Stimulated activated CD8-positive, alpha-beta memory T cell treated with anti-CD3 and anti-CD28 coated beads, Interleukin-12 subunit alpha, Interleukin-12 subunit beta, amount 100 ng/mL, for 24 hours (primary cell): ENCODE measurements around the gene CKAP2L.
"Not testable (repeated sequence)": the region's sequence is repeated elsewhere in the genome, so short reads cannot be mapped to it uniquely, and the experiment has no call there.

ENCODE experiments used
- DNase-seq: peaks from one replicate; pipeline ENCODE4 v3.0.0-alpha.2; 2020; ENCODE audit errors: extremely low read depth

CKAP2L gene

DNA sequence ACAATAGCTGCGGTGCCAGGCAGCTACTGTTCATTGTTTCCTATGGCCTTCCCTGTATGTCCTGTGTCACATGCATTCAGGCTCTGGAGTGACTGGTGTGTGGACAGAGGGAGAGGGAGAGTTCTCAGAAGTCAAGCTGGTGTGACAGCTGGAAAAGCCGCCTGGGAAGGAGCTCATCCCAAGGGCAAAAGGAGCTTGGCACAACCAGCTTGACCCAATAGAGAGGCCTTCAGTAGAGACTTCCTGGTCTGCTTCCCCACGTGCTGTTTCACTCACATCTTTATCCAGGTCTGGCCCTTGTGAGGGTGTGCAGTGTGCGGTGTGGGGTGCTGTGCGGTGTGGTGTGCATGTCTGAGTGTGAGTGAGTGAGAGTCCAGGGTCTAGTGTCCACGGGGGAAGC lies 54.7 kb downstream of the CKAP2L start:
- no peak for DNase-seq

GRCh38 chr2:112708968-112709367 lies 55.4 kb downstream of the CKAP2L start:
- DNase-seq: no peak

- DNase-seq: not testable (repeated sequence)
Measured at GRCh38 chr2:112706947-112707346, 57.5 kb downstream of the CKAP2L start.

DNA sequence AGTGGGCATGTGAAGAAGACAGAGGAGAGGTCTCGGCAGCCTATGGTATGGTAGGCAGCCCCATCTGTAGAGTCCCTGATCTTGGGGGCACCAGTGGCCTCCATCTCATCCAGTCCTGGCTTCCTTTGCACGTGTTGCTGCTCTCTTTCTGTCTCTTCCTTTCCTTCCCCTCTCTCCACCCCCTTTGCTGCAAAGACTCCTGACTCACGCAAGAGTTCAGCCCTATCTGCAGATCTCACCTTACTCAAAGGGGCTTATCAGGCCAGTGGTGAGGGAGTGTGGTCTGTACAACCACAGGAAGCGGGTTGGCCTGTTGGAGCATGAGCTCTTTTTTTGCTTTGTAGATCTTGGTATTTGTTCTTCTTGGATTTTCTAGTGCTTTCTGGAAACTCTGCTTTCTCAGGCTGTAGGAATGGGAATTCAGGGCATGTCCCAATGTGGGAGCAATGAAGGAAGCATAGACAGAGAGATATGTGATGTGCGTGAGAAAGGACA lies 58.2 kb downstream of the CKAP2L start:
- peak; percentile 23 for DNase-seq

DNA sequence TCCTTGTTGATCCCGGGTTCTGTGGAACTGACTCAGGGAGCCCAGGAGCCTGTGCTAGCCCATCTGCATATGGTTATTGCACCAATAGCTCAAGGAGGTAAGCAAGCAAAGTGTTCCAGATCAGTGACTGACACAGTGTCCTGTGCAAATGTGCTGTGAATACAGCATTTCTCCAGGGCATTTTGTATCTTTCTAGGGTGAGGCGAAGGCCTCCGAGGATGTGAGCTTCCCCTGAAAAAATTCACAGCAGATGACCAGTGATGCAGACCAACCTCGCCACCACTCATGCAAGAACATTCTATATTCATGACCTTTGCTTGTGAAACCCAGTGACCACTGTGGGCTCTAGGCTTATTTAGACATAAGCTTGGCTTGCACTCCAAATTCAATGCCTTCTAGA lies 58.8 kb downstream of the CKAP2L start:
- no peak for DNase-seq

DNA sequence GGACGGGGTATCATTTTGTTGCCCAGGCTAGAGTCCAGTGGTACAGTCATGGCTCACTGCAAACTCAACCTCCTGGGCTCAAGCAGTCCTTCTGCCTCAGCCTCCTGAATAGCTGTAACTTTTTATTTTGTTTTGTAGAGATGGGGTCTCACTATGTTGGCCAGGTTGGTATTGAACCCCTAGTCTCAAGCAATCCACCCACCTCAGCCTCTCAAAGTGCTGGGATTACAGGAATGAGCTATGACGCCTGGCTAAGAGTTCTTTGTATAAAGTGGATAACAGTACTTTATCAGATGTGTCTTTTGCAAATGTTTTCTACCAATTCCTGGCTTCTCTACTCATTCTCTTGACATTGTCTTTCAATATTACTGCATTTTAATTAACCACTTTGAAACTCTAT lies 60.7 kb downstream of the CKAP2L start:
- DNase-seq: no peak

- no peak for DNase-seq
Measured at GRCh38 chr2:112701052-112701451, 63.4 kb downstream of the CKAP2L start.

DNA sequence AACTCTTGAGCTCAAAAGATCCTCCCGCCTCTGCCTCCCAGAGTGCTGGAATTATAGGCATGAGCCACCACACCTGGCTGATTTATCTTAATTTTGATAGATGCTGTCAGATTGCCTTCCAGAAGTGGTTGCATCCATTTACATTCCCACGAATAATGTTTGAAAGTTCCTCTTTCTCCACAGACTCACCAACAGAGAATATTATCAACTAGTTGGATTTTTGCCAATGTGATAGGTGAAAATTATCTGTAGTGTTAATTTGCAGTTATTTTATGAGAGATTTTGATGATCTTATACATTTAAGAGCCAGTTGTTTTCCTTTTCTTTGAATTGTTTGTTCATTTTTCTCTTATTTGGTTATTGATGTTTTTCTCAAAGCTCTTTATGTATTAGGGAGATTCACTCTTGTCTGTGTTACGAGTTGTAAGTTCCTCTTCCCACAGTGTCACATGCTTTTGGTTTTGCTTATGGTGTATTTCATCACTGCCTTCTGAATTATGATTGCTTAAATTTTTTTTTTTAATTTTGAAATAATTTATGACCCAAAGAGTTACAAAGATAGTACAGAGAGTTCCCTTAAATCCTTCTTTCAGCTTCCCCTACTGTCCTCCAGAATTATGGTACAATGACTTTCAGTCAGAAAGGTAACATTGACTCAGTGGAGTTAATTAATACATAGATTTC lies 64.3 kb downstream of the CKAP2L start:
- no peak for DNase-seq

DNA sequence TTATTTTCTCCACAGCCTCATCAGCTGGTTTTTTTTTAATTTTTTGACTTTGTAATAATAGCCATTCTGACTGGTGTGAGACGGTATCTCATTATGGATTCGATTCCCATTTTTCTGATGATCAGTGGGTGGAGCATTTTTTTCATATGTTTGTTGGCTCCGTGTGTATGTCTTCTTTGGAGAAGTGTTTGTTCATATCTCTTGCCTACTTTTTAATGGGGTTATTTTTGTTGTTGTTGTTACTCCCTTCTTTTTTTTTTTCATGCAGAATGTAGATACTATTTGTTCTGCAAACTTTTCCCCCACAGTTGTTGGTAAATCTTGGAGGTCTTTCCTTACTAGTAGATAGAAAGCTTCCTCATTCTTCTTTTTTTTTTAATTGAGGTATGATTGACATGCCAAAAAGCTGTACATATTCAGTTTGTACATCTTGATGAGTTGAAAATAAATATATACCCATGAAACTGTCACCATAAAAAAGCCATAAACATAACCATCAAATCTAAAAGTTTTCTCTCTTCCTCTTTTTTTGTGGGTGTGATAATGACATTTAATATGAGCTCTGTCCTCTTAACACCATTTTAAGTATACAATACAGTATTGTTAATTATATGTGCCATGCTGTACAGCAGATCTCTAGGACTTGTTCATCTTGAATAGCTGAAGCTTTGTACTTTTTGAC lies 65.4 kb downstream of the CKAP2L start:
- DNase-seq: no peak

- no peak for DNase-seq
Measured at GRCh38 chr2:112694182-112694581, 70.2 kb downstream of the CKAP2L start.

GRCh38 chr2:112693596-112693995 lies 70.8 kb downstream of the CKAP2L start:
- DNase-seq: no peak

GRCh38 chr2:112692918-112693317 lies 71.5 kb downstream of the CKAP2L start:
- DNase-seq: peak; percentile 9

- peak; percentile 8 for DNase-seq
Measured at GRCh38 chr2:112692495-112692911, 71.9 kb downstream of the CKAP2L start.

- no peak for DNase-seq
Measured at GRCh38 chr2:112691881-112692281, 72.5 kb downstream of the CKAP2L start.

GRCh38 chr2:112690853-112691401 lies 73.5 kb downstream of the CKAP2L start:
- DNase-seq: peak; percentile 19

DNA sequence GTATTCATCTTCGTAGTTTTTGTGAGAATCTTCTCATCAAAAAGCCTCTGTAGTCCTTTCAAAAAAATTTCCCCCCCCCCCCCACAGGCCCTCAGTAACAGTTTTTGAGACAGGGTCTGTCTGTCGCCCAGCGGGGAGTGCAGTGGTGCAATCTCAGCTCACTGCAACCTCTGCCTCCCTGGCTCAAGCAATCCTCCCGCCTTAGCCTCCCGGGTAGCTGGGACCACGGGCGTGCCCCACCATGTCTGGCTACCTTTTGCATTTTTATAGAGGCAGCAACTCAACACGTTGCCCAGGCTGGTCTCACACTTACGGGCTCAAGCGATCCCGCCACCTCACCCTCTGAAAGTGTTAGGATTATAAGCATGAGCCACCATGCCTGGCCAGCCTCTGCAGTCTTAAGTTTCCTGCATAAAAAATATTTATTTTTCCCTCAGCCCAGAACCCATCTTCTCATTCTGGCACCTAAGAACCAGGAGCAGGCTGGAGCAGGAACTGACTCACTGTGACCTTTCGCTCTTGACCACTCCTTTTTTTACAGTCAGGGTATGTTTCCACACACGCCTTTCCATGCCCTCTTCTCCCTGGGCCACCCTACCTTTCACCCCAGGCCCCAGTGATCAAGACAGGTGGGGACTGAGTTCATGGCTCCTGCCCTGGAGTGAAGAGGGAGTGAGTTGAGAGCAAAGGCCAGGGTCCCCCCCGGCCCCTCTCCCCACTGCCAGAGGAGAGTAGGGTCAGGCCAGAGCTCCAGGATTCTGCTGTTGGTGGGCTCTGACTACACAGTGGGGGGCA lies 76.1 kb downstream of the CKAP2L start:
- DNase-seq: no peak

DNA sequence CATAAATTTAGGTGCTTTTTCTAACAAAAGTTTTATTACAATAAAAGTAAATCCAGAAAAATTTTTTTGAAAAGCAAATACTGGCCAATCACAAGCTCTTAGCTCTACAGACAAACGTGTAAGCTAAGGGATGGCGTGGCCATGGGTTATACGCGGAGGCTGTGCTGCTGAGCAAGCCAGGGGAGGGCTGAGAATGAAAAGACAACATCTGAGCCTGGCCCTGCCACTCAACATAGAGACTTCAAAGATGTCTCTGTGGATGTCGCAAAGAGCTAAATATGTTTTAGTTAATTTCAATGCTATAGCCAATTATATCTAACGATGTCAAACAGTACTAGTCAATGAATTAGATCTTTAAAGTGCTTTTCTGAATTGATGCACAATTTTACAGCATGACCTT lies 76.9 kb downstream of the CKAP2L start:
- DNase-seq: no peak
